ENCODE results near the gene ZMYND8.
"Not testable (repeated sequence)": the region's sequence is repeated elsewhere in the genome, so short reads cannot be mapped to it uniquely, and the experiment has no call there.

The ZMYND8 gene

DNA sequence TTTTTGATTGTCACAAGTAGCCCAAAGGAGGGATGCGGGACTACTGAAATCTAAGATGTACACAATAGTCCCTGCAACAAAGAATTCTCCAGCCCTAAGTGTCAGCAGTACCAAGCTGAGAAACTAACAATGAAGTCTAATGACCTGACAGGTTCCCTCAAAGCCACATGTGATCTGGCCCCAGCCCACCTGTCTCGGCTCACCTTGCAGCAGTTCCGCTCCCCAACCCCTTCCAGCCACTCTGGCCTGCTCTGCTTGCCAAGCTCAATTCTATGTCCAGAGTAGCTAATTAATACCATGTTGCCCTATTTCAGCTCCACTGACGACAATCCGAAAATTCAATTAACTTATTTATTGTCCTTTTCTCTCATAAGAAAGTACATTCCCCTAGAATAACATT lies 72.1 kb downstream of the ZMYND8 start:
- ATAC-seq, result no peak

DNA sequence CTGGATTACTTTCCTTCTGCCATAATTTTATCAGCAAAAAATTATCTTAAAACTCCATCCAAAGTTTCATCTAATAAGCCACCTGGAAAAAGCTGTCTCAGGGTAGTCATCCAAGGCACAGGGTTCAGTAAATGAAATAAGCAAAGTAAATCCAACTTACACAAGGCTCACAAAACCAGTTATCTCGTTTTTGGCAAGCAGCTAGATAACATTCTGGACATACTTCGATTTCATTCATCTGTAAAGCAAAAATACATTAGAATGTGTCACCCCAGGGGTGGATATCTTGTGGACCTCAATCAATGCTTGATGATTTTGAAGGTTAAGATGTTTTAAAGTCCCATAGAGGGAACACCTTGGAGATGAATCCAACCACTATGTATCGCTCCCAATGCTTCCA lies 73.1 kb downstream of the ZMYND8 start:
- no peak for ATAC-seq

DNA sequence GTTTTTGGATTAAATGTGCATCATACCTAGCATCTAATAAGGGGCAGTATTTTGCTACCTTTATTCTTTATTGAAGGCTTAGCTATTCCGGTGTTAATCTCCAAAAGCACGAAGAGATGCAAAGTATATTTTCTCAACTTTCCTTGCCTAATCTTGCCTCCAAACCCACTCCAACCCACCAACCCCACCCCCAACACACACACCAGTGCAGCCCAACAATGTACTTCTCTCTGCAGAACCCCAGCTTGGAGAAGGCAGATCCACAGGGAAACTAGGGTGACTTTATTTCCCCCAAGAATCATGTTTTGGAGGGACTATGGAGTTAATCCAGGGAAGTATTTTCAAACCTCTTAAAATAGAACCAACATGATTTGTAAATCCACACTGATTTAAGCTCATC lies 73.6 kb downstream of the ZMYND8 start:
- ATAC-seq, result no peak

DNA sequence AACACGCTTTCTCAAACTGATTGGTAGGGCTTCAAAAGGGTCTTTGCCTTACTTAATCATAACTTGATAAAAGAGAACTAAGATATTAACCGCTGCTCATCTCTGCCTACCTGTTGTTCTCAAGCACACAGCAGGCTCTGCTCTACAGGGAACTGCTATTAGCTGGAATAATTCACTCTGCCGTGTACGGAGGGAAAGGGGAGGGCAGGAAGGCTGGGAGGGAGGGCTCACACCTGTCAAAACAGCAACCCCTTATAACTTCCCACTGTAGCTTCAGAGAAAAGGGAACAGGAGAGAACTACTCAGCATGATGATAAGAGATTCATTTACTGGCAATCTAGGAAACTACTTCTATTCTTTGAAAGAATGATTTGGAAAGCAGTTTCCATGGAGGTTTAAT lies 75.1 kb downstream of the ZMYND8 start:
- no peak for ATAC-seq

DNA sequence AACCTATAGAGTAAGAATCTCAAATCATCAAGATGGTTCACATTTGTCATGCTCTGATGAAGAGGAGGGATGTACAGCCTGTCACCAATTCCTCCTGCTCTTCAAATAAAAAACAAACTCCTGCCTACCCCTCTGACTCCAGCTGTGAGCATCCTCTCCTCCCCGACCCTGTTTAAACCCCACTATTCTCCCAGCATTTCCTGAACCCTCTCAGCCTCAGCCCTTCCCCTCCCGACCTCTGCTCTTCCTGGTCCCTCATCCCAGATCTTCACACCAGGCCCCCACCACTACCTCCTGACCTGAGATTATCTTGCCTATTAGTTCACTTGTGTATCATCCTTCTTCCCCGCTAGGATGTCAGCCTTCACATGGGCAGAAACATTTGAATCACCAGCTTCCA lies 75.8 kb downstream of the ZMYND8 start:
- ATAC-seq, result no peak

DNA sequence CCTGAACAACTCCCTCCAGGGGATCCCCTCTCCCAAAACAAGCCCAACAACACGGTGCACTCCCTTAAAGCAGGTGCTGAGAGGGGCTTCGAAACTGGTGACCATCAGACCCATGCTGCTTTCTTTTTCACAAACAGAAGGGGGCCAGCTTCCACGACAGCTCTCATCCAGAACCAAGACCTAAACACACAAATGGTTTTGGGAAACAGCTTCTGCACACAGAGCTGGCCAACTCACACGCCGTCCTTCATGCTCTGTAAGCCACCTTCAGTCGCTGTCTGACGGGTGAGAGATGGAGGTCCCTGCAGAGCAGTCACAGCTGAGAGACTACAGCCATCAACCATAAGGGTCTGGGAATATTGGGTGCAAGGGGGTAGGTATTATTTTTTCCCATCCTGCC lies 76.3 kb downstream of the ZMYND8 start:
- no peak for ATAC-seq

DNA sequence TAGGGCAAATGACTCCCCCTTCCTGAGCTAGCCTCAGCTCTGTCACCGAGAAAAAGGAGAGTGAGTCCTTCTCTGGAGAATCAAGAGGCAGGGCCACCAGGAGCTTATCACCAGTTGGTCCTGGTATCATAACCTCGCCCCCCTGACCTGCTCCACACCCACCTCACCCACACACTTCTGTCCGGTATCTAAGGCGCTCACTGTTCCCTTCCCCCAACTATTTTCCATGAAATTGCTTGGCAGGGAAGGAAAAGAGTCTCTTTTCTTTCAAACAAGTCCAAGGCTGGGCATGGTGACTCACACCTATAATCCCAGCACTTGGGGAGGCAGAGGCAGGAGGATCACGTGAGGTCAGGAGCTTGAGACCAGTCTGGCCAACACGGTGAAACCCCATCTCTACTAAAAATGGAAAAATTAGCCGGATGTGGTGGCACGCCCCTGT lies 77.6 kb downstream of the ZMYND8 start:
- no peak for ATAC-seq

DNA sequence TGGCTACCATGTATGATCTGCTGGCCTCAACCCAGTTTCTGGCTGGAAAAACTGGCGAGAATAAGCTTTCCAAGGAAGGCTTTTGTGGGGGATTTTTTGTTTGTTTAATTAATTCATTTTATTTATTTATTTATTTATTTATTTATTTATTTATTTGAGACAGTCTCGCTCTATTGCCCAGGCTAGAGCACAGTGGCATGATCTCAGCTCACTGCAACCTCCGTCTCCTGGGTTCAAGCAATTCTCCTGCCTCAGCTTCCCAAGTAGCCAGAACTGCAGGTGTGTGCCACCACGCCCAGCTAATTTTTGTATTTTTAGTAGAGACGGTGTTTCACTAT lies 79.0 kb downstream of the ZMYND8 start:
- not testable (repeated sequence) for ATAC-seq

DNA sequence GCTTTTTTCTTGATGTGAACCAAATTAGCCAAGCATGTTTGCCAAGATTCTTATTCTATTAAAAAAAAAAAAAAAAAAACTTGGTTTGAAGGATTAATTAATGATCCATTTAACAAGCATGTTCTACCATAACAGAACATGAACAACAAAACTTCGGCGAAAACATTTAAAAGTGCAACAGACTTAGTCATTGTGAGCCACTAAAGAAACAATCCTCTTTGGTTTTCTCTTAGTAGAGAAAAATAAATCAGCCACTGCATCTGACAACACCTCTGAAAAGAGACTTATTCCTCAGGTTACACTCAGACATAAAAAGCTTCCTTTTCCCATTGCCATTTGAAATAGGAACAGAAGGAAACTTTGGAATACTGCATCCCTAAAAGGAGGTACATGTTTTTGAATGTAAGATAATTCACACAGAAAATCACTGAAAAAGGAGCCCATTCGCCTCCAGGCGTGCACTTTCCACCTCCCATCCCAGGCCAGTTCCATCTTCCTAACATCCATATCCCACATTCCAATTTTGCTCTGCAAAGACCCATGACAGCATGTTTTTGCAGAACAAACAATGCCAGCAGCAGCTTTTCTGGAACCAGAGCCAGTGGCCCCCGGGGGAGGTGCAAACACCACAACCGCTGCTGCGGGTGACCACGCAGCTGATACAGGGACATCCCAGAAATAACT lies 79.5 kb downstream of the ZMYND8 start:
- no peak for ATAC-seq

DNA sequence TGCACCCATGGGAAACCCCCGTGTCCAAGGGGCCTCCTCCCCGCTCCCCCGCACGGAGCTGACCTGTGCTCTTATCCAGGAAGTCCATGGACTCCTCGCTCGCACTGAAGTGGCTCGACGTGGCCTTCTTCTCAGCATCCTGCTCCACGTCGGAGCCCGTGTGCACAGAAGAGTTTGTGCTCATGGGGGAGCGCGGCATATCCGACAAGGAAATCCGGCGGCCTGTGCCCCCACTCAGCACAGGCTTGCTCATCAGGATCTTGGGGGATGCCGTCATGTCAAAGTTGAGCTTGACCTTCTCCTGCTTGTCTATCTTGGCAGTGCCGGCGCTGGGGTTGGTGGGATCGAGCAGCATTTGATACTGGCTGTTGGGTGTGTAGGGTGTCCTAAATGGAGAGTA lies 80.2 kb downstream of the ZMYND8 start:
- no peak for ATAC-seq

DNA sequence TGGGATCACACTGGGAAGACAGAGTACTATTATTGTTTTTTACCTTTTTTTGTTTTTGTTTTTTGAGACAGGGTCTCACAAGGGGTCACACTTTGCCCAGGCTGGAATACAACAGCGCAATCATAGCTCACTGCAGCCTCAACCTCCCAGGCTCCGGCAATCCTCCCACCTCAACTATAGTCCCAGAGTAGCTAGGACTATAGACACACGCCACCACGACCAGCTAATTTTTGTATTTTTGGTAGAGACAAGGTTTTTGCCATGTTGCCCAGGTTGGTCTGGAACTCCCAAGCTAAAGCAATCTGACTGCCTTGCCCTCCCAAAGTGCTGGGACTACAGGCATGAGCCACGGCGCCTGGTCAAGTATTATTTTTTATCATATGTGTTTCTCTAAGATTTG lies 81.0 kb downstream of the ZMYND8 start:
- ATAC-seq, result no peak

DNA sequence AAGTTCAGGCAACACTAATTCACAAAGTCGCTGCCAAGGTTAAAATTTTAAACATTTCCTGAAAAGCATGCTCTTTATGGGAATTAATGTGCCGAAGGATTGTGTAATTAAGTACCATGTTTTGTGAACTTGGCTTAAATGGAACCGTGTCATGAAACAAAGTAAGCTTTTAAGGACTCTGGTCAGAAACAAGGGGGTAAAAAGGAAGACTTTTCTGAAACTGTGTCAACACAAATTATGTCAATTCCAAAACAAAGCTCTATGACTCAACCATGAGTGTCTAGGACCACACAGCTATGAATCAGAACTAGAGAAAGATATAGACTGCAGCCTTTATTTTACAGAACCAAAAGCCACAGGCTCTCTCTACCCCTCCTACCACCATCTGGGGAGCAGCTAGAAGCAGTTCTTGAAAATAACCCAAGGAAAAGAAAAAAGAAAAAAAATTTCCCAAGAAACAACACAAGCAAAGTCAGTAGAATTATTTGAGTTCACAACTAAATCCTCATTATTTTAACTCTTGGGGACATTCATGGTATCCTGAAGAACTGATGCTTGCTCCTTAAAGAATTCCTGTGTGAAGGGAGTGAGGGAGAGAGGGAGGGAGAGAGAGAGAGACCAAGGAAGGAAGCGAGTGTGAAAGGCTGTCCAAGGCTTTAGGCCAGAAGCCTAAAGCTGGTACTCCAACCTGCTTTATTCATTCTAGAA lies 81.9 kb downstream of the ZMYND8 start:
- ATAC-seq, result peak; percentile 99 to 100

DNA sequence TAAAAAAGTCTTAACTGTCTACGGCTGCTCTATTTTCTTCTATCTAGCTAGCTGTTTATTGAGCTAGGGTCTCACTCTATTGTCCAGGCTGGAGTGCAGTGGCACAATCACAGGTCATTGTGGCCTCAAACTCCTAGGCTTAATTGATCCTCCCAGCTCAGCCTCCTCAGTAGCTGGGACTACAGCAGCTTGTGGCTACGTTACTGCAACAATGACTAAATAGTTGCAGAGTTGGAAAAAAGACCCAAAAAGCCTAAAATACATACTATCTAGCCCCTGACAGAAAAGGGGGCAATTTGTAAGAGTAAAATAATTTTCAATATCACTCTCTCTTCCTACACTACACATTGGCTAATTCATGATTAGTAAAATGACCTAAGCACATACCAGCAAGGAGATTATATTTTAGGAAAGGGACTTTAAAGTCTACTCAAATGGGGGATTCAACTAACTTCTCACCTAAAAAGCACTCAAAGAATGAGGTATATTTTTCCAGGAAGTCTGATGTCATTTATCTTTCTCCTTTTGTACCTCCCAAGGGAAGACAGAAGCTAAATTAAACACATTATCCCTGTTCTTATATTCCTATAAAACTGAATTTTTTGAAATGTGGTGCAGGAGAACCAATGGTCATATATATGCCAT lies 82.8 kb downstream of the ZMYND8 start:
- no peak for ATAC-seq

DNA sequence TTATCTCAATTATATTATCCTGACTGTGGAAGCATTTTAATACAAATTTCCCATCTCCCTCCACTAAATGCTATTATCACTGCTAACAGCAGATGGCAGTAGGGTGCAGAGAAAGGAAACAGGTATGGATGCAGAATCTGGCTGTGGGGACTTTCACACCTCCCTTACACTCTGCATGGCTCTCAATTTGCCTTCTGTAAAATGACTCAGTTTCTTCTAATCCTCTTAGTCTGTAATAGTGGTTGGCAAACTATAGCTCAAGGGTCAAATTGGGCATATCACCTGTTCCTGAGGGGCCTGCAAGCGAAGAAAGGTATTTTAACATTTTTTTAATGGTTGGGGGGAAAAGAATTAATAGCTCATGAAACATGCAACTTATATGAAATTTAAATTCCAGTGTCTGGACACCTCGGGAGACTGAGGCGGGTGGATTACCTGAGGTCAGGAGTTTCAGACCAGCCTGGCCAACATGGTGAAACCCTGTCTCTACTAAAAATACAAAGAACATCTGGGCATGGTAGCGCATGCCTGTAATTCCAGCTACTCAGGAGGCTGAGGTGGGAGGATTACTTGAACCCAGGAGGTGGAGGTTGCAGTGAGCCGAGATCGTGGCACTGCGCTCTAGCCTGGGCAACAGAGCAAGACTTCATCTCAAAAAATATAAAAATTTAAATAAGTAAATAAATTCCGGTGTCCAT lies 83.5 kb downstream of the ZMYND8 start:
- peak; percentile 54 to 56 for ATAC-seq

DNA sequence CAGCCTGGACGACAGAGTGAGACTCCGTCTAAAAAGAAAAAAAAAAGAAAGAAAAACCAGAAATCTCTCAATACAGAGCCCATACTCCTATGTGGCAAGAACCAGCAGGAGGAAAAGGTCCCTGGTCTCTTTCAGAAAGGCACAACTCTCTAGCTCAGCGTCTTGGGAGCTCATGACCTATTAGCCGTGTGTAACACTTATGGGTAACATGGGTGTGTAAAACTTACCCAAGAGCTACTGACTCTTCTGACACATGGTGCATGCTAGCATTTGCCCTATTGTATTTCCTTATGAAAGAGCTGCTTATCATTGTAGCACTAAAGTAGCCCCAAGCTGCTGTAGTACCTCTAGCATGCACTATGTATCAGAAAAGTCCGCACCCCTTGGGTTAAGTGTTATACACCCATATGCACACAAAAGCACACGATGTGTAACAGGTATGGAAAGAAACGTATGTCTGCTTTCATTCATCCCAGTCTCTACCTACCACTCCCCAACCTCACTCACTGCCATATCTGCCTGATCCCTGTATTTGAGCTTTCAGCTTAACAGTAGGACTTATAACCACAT lies 85.4 kb downstream of the ZMYND8 start:
- no peak for ATAC-seq

DNA sequence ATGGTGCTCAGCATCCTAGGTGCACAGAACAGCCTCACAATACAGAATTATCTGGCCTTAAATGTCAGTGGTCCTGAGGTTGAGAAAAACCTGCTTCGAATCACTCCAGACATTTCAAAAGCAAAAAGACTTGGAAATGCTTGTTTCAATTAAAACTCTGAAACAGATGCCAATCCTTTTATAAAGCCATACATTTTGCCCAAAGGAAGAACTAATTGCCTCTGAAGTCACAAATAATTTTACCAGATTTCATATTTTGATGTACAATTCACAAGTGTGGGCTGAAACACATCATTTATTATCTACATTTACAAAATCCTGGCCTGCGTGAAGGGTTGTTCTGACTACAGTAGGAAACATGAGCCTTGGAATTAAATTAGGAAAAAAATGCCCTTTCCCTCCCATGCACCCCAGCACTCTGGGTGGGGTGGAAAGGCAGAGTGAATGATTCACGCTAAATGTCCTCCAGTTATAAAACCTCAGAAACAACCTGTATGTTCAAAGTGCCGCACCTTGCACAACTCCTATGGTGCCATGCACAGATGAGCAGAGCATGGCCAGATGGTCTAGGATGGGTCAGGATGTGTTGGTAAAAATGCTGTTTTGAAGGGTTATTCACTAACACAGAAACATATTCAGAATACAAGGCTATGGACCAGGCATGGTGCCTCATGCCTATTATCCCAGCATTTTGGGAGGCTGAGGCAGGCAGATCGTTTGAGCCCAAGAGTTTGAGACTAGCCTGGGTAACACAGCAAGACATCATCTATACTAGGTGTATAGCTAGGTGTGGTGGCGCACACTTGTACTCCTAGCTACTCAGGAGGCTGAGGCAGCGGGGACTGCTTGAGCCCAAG lies 87.0 kb downstream of the ZMYND8 start:
- ATAC-seq, result no peak

DNA sequence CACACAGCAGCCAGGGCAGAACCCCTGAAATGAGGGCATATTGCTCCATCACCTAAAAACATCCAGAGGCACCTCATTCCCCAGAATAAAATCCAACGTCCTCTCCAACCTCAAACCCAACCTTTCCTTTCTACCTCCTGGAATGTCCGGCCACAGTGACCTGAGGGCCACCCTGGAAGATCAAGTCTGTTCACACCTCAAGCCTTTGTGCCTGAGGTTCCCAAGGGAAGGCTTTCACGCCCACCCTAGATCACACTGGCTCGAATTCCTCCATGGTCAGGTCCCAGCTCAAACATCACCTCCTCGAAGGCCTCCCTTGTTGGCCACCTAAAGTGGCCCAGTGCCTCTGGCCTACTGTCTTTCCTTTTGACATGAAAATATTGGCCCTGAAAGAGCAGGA lies 88.9 kb downstream of the ZMYND8 start:
- ATAC-seq, result no peak

DNA sequence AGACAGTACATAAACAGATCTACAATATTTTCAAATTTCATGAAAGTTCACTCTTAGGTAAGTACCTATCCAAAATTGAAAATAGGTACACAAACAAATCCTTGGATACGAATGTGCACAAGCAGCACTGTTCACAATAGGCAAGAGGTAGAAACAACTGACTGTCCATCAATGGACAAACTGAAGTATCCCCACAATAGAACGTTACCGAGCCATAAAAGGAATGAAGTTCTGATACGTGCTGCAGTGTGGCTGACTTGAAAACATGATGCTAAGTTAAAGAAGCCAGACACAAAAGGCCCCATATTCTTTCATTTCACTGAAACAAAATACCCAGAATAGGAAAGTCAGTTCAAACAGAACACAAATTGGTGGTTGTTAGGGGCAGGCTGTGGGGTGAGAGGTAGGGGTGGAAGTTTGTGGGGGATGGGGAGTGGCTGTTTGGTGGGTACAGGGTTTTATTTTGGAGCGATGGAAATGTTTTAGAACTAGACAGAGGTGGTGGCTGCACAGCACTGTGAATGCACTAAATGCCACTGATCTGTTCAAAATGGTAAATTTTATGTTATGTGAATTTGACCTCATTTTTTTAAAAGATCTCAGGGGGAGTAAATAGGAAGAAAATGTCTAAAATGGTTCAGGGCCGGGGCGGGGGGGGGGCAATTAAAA lies 89.5 kb downstream of the ZMYND8 start:
- no peak for ATAC-seq

DNA sequence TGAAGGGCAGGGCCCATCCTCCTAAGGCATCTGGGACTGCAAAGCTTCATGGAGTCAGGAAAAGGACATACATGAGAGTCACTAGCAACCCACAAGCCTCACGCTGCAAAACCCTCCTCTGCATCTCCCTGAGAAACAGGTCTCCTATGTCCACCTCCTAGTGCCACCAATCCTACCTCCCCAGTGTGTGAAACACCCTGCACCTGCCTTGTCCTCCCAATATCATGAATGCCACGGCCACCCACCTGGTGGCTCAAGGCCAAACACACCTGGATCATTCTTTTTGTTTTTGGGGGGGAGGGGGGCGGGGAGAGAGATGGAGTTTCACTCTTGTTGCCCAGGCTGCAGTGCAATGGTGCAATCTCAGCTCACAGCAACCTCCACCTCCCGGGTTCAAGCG lies 90.5 kb downstream of the ZMYND8 start:
- ATAC-seq, result no peak

DNA sequence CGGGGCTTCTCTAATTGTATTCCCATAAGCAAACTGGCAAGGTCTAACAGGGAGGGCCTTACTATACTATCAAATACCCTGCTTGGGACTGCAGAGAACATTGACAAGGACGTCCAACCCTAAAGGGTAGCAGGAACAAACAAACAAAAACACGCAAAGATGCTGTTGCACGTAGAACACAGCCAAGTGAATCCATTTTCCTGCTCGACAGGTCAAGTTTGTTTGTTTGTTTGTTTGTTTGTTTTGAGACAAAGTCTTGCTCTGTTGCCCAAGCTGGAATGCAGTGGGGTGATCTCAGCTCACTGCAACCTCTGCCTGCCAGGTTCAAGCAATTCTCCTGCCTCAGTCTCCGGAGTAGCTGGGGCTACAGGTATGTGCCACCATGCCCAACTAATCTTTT lies 91.3 kb downstream of the ZMYND8 start:
- no peak for ATAC-seq

DNA sequence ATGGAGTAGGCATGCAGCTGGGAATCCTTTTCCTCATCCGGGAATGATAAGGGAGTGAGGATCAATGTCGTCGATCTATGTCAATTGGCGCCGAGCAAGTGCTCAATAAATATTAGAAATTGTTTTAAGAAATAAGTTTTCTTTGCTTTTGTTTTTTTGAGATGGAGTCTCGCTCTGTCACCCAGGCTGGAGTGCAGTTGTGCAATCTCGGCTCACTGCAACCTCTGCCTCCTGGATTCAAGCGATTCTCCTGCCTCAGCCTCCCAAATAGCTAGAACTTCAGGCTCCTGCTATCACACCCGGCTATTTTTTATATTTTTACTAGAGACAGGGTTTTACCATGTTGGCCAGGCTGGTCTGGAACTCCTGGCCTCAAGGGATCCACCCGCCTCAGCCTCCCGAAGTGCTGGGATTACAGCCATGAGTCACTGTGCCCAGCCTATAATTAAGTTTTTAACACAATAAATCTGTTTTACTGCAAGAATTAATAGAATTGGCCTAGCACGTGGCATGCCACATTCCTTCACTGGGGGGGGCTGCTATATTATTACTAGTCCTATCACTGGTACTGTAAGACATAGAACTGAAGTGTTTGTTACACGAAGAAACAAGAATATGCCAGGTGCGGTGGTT lies 92.2 kb downstream of the ZMYND8 start:
- not testable (repeated sequence) for ATAC-seq

All from activated CD4-positive, CD25-positive, alpha-beta regulatory T cell treated with anti-CD3 and anti-CD28 coated beads, Interleukin-2, amount 50 U/mL, for 24 hours (primary cell).